ENCODE data around the gene ERO1A.

The ERO1A gene

DNA sequence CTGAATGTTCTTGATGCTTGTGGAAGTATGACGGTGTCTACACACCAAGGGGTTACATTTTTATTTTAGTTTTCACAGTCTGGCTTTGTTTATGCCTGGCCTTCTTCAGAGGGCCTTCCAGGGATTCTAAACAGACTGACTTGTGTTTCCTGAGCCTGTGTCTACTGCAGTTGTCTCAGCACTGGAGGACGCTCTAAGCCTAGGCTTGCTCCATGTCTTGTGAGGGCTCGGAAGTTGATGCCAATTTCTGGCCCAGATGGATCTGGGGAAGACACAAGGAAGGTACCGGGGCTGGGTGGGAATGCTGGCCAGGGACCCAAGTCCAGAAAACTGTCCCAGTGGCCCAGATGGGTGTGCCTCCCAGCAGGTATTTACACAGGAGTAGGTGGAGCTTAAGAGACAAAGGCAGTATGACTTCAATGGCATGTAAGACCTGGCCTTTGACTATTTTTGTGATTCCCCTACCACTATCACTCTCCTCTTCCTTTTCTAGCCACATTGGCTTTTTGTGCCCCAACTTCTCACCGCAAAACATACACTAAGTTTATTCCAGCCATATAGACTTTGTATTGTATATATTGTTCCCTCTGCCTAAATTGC lies 85.8 kb downstream of the ERO1A start:
- CTCF ChIA-PET = interaction anchor here (1.1 kb wide), 1 partner anchor 12 kb away, joined by 3 read pairs; no protein-coding TSS in a partner anchor
- no peak for DNase-seq (ENCODE audit: low read depth, low spot score)
- POLR2A ChIA-PET = no interaction called here
- no peak overlapping the region for H3K4me3 ChIP-seq (ENCODE audit: low read depth, low read length)
- TF ChIP-seq, protein P1, sequence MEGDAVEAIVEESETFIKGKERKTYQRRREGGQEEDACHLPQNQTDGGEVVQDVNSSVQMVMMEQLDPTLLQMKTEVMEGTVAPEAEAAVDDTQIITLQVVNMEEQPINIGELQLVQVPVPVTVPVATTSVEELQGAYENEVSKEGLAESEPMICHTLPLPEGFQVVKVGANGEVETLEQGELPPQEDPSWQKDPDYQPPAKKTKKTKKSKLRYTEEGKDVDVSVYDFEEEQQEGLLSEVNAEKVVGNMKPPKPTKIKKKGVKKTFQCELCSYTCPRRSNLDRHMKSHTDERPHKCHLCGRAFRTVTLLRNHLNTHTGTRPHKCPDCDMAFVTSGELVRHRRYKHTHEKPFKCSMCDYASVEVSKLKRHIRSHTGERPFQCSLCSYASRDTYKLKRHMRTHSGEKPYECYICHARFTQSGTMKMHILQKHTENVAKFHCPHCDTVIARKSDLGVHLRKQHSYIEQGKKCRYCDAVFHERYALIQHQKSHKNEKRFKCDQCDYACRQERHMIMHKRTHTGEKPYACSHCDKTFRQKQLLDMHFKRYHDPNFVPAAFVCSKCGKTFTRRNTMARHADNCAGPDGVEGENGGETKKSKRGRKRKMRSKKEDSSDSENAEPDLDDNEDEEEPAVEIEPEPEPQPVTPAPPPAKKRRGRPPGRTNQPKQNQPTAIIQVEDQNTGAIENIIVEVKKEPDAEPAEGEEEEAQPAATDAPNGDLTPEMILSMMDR (IDR thresholded peaks at IDR 0.05; ENCODE audit: insufficient read depth, low read length, missing control alignments) = no peak

GRCh38 chr14:52607061-52607460 lies 88.3 kb downstream of the ERO1A start:
- TF ChIP-seq, protein P1 (IDR thresholded peaks at IDR 0.05; ENCODE audit: insufficient read depth, low read length, missing control alignments) = no peak
- POLR2A ChIA-PET = no interaction called here
- CTCF ChIA-PET = no interaction called here
- no peak for DNase-seq (ENCODE audit: low read depth, low spot score)
- no peak overlapping the region for H3K4me3 ChIP-seq (ENCODE audit: low read depth, low read length)

DNA sequence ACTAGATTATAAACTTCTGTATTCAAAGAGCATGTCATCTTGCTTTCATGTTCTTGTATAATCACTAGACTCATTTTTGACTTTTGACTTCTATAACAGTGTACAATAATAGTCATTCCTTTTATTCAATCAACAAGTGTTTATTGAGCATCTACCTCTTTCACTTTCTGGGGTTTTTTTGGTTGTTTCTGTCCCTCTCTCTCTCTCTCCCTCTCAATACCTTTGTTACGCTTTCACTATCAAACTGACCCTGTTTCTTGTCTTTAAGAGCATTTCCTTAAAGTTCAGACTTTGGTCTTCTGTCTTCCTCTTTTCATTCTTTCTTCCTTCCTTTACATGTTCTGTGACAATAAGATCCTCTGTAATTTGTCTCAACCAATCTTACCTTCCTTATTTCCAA lies 93.2 kb downstream of the ERO1A start:
- no peak overlapping the region for H3K4me3 ChIP-seq (ENCODE audit: low read depth, low read length)
- CTCF ChIA-PET = no interaction called here
- DNase-seq (ENCODE audit: low read depth, low spot score) = no peak
- POLR2A ChIA-PET = no interaction called here
- TF ChIP-seq, protein P1 (IDR thresholded peaks at IDR 0.05; ENCODE audit: insufficient read depth, low read length, missing control alignments) = no peak

- CTCF ChIA-PET = no interaction called here
Observed at GRCh38 chr14:52599974-52600373, 95.4 kb downstream of the ERO1A start.

GRCh38 chr14:52598568-52598967 lies 96.8 kb downstream of the ERO1A start:
- H3K4me3 ChIP-seq (ENCODE audit: low read depth, low read length) = no peak overlapping the region
- DNase-seq (ENCODE audit: low read depth, low spot score) = no peak
- TF ChIP-seq, protein P1 (IDR thresholded peaks at IDR 0.05; ENCODE audit: insufficient read depth, low read length, missing control alignments) = no peak
- POLR2A ChIA-PET = no interaction called here
- CTCF ChIA-PET = no interaction called here

More at GRCh38 chr14:52599974-52600373, 95.4 kb downstream of the ERO1A start:
- no peak overlapping the region for H3K4me3 ChIP-seq (ENCODE audit: low read depth, low read length)
- TF ChIP-seq, protein P1 (IDR thresholded peaks at IDR 0.05; ENCODE audit: insufficient read depth, low read length, missing control alignments) = no peak
- POLR2A ChIA-PET = no interaction called here
- no peak for DNase-seq (ENCODE audit: low read depth, low spot score)

- no peak overlapping the region for H3K4me3 ChIP-seq (ENCODE audit: low read depth, low read length)
- no peak for DNase-seq (ENCODE audit: low read depth, low spot score)
- ChIA-PET CTCF (no interaction called here), POLR2A (no interaction called here)
- TF ChIP-seq, protein P1 (IDR thresholded peaks at IDR 0.05; ENCODE audit: insufficient read depth, low read length, missing control alignments) = no peak
Observed at GRCh38 chr14:52596861-52597260, 98.5 kb downstream of the ERO1A start.
